PC-9 (cell line): ENCODE results near the gene ITGA5.

Source experiments
- CTCF ChIP-seq: fragments of 200-600 bp; sonication (generic); conservative IDR thresholded peaks from 2 replicates; pipeline ENCODE4 v1.6.1; 2017; ENCODE audit warnings: mixed run types, antibody characterized with exemption, mild to moderate bottlenecking, moderate library complexity
- EZH2 ChIP-seq: fragments of 200-600 bp; sonication (generic); IDR thresholded peaks from 2 replicates; pipeline ENCODE4 v1.8.0; 2017; ENCODE audit warnings: antibody characterized with exemption, low read depth

GRCh38 chr12:54370171-54370730 lies 48.8 kb downstream of the ITGA5 start:
- TF ChIP-seq CTCF = peak; percentile 87
- TF ChIP-seq EZH2 = no peak
